Measurements from ENCODE around the gene SLC1A2.

Gene SLC1A2

GRCh38 chr11:35458846-35459245 lies 39.5 kb upstream of the SLC1A2 start:
- TF ChIP-seq CTCF (IDR thresholded peaks at IDR 0.05; ENCODE audit: insufficient read depth, low read length, missing control alignments) = no peak
- DNase-seq (ENCODE audit: low read depth, low spot score) = peak; percentile 5
- ChIA-PET POLR2A (interaction anchor here (0.6 kb wide), 2 partner anchors 19 to 917 kb away, joined by 3 read pairs; no protein-coding TSS in a partner anchor), CTCF (interaction anchor here (0.9 to 1.6 kb wide), 6 partner anchors 10 to 496 kb away, joined by 3 to 4 read pairs (median 3); no protein-coding TSS in a partner anchor)
- H3K4me3 ChIP-seq (ENCODE audit: low read depth, low read length) = no peak overlapping the region

DNA sequence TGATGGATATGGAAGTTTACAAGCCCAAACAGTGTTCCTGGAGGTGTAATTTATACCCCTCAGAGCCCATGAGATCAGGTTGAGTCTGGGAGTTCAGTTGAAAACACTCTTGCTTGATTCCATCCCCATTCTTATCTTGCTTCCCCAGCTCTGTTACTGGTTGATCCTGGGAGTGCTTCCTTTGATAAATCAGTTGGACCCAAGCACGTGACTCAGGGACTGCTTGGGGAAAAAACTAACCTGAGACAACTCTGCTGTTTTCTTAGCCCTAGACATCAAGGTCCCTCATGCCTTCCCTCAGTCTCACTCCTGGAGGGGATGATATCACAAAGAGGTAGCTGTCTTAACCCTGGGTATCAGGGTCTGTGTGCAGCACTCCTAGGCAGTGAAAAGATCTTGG lies 35.0 kb upstream of the SLC1A2 start:
- TF ChIP-seq CTCF (IDR thresholded peaks at IDR 0.05; ENCODE audit: insufficient read depth, low read length, missing control alignments) = no peak
- H3K4me3 ChIP-seq (ENCODE audit: low read depth, low read length) = no peak overlapping the region
- CTCF ChIA-PET = interaction anchor here (1.4 to 2.8 kb wide), 2 partner anchors 9 to 33 kb away, joined by 5 to 8 read pairs; no protein-coding TSS in a partner anchor
- POLR2A ChIA-PET = no interaction called here
- DNase-seq (ENCODE audit: low read depth, low spot score) = no peak

DNA sequence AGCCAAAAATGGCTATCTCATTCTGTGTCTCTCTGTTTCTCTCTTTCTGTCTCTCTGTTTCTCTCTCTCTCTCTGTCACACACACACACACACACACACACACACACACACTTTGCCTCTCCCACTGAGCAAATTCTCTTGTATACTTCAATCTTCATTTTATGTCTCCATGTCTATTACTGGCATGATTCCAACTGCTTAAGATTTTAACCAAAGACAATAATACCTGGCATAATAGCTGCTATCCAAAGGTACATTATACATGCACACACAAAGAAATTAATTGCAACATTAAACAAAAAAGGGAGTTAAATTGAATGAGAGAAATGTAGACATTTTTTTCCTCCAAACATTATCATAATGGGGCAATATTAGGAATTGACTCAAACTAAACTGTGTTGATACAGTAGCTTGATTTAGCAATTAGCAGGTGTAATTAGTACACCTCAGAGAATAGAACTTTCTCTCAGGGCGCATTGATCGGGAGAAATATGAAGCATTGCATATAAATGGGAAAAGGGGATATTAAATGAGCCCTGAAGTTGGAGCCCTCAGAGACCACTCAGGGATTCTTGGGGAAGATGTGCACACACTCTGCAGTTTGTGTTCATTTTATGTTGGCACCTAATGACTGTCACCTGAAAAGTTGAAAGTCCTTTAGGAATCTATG lies 17.4 kb upstream of the SLC1A2 start:
- TF ChIP-seq CTCF (IDR thresholded peaks at IDR 0.05; ENCODE audit: insufficient read depth, low read length, missing control alignments) = no peak
- POLR2A ChIA-PET = no interaction called here
- H3K4me3 ChIP-seq (ENCODE audit: low read depth, low read length) = no peak overlapping the region
- CTCF ChIA-PET = interaction anchor here (0.9 to 1.3 kb wide), 2 partner anchors 18 to 510 kb away, joined by 3 read pairs; partner anchors contain the start of gene SLC1A2
- no peak for DNase-seq (ENCODE audit: low read depth, low spot score)

DNA sequence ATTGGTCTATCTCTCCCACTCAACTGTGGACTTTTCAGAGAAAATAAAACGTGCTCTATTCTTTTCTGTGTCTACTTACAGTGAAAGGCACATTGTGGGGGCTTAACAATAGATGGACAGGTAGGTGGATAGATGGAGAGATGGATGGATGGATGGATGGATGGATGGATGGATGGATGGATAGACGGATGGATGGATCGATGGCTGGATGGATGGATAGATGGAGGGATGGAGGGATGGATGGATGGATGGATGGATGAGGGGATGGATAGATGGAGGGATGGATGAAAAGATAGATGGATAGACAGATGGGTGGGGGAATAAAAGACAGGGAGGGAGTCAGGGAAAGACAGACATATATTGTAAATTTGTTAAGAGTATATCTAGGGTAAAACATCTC lies 14.2 kb upstream of the SLC1A2 start:
- POLR2A ChIA-PET = no interaction called here
- no peak for DNase-seq (ENCODE audit: low read depth, low spot score)
- no peak for TF ChIP-seq CTCF (IDR thresholded peaks at IDR 0.05; ENCODE audit: insufficient read depth, low read length, missing control alignments)
- CTCF ChIA-PET = no interaction called here
- H3K4me3 ChIP-seq (ENCODE audit: low read depth, low read length) = no peak overlapping the region

DNA sequence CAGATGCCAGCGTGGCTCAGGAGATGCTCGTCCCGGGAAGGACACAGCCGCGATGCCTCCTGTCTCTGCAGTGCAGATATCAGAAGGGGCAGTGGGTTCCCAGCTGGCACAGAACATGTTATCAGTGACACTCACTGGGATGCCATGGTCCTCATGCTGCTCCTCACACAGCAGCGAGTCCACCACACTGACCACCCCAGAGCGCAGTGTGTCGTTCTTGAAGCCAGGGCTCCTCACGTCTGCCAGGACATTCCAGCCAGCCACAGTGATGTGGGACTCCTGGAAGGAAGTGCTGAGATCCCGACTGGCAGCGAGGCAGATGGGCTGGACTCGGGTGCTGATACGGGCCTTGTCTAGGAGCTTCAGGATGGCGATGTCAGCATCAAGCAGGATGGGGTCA lies 13.1 kb upstream of the SLC1A2 start:
- no peak for DNase-seq (ENCODE audit: low read depth, low spot score)
- ChIA-PET CTCF (no interaction called here), POLR2A (no interaction called here)
- TF ChIP-seq CTCF (IDR thresholded peaks at IDR 0.05; ENCODE audit: insufficient read depth, low read length, missing control alignments) = no peak
- no peak overlapping the region for H3K4me3 ChIP-seq (ENCODE audit: low read depth, low read length)

DNA sequence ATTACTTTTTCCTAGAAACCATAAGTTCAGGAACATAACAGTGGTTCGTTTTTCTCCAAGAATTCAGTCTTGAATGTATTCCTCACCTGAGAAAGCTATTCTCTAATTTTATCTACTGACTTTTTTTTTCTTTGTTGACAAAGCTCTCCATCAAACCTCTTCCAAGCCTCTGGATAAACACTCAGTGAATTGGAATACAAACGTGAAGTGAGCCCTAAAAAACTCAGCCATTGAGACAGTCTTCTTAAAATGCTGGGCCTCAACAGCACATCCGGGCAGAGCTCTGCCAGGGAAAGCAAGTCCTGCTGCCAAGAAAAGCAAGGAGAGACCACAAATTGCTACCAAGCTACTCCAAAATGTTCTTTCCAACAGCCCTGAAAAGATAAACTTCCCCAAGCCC lies 7.7 kb upstream of the SLC1A2 start:
- peak; percentile 79 for DNase-seq (ENCODE audit: low read depth, low spot score)
- no peak overlapping the region for H3K4me3 ChIP-seq (ENCODE audit: low read depth, low read length)
- TF ChIP-seq CTCF (IDR thresholded peaks at IDR 0.05; ENCODE audit: insufficient read depth, low read length, missing control alignments) = no peak
- POLR2A ChIA-PET = interaction anchor here (0.8 kb wide), 1 partner anchor 196 kb away, joined by 3 read pairs; no protein-coding TSS in a partner anchor
- CTCF ChIA-PET = interaction anchor here (0.7 to 1.6 kb wide), 4 partner anchors 10 to 841 kb away, joined by 3 to 5 read pairs (median 4); no protein-coding TSS in a partner anchor
